Large intestine (tissue), 3 donors: ENCODE results near the gene SKAP1. TPM values are rescaled to one million over a fixed set of nuclear protein-coding genes. Genes with fewer than 3 reads are reported as not detected.
A peak's percentile ranks its signal among the peaks of the same experiment; 100 is the strongest.

Source experiments
- DNase-seq, 2 donors: peaks; one replicate each; pipeline versions ENCODE4 v3.0.0 to v3.0.0-alpha.2; 2013
- H3K27ac ChIP-seq: one replicate; pipeline ENCODE4 v1.5.1; 2013; ENCODE audit warnings: low read length
- H3K27me3 ChIP-seq: 2 replicates; pipeline ENCODE4 v1.6.1; 2013; ENCODE audit warnings: low read length; ENCODE audit not compliant: control insufficient read depth, insufficient read depth
- H3K36me3 ChIP-seq: 2 replicates; pipeline ENCODE4 v1.6.1; 2013; ENCODE audit warnings: low read length; ENCODE audit not compliant: control insufficient read depth, insufficient read depth
- H3K4me1 ChIP-seq: one replicate; pipeline ENCODE4 v1.6.1; 2013; ENCODE audit warnings: low read length; ENCODE audit not compliant: control insufficient read depth, insufficient read depth
- H3K4me3 ChIP-seq: one replicate; pipeline ENCODE4 v1.5.1; 2013; ENCODE audit warnings: low read length
- H3K9me3 ChIP-seq: one replicate; pipeline ENCODE4 v1.6.1; 2013; ENCODE audit warnings: mild to moderate bottlenecking, low read depth, low read length, moderate library complexity; ENCODE audit not compliant: control insufficient read depth
- WGBS: methylation state at CpG from one replicate; pipeline ENCODE4 v1.1.5; 2013; ENCODE audit warnings: low lambda C conversion rate; ENCODE audit not compliant: insufficient coverage; 5-methylcytosine and 5-hydroxymethylcytosine counted together
- polyA plus RNA-seq: library from polyadenylated mRNA; unstranded; fragments of 120-200 nt; gene quantifications from one replicate; pipeline ENCODE4 v1.2.1, GENCODE V29; 2013

SKAP1 gene
- polyA plus RNA-seq, 1 donor = 3.0 TPM

DNA sequence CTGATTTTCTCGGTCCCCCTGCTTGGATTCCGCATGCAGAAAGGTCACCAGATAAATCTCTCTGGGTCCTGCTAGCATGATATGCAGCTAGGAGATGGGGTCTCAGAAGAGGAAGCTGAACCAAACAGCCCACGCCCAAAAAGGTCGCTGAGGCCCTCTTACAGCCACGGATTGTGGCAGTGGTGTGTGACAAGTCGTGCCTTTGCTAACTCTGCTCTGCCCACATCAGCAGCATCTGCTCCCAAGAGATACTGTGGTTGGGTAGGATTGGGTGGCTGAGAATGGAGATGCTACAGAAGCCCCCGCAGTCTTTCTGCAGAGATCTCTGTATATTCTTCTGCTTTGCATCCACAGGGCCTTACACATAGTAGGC is 15.2 kb upstream of the SKAP1 start:
- H3K36me3 ChIP-seq = no peaks in the 10 kb centered on the region
- H3K9me3 ChIP-seq = no peaks in the 10 kb centered on the region
- no CpG with 5 or more reads among the region's 7 CpGs for WGBS
- H3K4me3 ChIP-seq = no peak overlapping the region
- no peaks in the 10 kb centered on the region for H3K4me1 ChIP-seq
- H3K27me3 ChIP-seq = no peaks in the 10 kb centered on the region
- H3K27ac ChIP-seq = no peak overlapping the region
- no peak for DNase-seq

DNA sequence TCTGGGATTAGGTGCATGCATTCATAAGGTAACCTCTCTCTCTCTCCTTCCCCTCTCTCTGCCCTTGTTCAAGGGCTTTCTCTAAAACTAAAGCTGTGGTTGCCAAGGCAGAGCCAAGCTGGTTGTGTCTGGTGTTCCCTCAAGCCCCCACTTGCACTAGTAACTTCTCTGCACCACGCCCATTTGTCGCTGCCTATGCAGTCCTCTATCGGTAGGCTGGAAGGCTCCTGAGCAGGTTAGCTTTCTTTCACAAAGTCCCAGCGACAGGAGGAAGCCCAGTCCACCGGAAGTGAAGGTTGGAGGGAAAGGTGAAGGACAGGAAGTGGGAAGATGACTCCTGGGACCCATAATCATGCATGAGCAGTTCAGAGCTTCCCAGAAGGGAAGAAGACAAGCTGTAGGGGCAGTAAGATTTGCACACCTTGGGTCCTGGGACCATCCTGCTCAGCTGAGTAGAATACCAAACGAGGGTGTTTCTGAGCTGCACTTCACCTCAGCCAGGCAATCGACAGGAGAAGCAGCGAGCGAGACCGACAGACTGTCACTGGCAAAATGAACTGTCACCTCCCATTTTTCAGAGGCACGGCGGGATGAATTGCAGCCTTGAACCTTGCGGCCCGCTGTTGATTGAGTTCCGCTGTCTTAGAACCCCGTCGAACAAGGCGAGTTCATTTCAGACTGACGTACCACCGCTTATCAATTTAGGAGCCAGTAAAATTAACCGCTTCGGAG is 14.7 kb upstream of the SKAP1 start:
- Histone ChIP-seq H3K4me3 (no peak overlapping the region), H3K9me3 (no peaks in the 10 kb centered on the region), H3K4me1 (no peaks in the 10 kb centered on the region), H3K27ac (no peak overlapping the region), H3K27me3 (no peaks in the 10 kb centered on the region), H3K36me3 (no peaks in the 10 kb centered on the region)
- whole genome bisulfite sequencing = 88% methylated on average over 5 of the region's 22 CpGs
- no peak for DNase-seq

DNA sequence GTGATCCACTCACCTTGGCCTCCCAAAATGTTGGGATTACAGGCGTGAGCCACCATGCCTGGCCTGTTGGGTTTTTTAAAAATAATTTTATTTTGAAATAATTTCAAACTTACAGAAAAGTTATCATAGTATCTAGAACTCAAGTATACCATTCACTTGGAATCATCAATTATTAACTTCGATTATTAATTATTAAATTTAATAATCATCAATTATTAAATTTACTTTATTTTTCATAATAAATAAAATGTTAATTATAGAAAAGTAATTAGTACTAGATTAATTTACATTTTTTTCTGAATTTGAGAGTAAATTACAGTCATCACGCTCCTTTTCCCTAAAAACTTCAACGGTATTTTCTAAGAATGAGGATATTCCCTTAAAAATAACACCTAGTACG is 13.7 kb upstream of the SKAP1 start:
- Histone ChIP-seq H3K9me3 (no peaks in the 10 kb centered on the region), H3K4me3 (no peak overlapping the region), H3K4me1 (no peaks in the 10 kb centered on the region), H3K27me3 (no peaks in the 10 kb centered on the region), H3K36me3 (no peaks in the 10 kb centered on the region), H3K27ac (no peak overlapping the region)
- no peak for DNase-seq
- 100% methylated on average over 1 of the region's 5 CpGs for WGBS

DNA sequence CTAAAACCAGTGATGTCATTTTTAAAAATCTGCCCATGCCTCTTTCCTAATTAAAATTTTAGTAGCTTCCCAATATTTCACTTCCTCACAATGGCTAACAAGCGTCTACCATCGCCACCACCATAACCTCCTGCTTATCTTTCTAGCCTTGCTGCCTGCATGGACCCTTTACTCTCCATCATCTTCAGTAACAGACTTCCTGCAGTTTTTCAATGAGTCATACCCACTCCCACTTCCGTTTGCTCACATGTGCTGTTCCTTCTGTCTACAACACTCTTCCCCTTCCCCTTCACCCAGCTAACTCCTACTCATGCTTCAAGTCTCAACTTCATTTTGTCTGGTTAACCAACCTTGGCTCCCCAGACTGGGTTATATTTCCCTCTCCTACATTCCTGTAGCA is 12.8 kb upstream of the SKAP1 start:
- H3K4me3 ChIP-seq = no peak overlapping the region
- DNase-seq = no peak
- no peaks in the 10 kb centered on the region for H3K9me3 ChIP-seq
- 88% methylated on average over 2 of the region's 3 CpGs for WGBS
- no peak overlapping the region for H3K27ac ChIP-seq
- H3K4me1 ChIP-seq = no peaks in the 10 kb centered on the region
- no peaks in the 10 kb centered on the region for H3K27me3 ChIP-seq
- H3K36me3 ChIP-seq = no peaks in the 10 kb centered on the region

DNA sequence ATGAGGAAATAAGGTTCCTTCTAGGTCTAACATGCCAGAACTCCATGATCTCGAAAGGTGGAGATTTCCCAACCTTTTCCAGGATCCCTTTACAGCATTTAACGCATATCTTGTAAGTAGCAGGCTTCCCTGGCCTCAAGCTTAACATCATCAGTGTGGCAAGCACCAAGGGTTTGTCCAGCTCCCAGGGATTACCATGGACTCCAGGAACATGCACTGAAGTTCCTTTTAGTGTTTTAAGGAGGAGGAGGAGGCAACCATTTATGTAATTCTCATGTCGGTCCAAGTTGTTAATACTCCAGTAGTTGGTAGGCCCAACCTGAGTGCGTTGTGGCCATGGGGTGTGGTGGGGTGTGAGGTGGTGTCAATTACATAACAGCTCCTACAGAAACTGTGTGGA is 11.8 kb upstream of the SKAP1 start:
- H3K9me3 ChIP-seq = no peaks in the 10 kb centered on the region
- H3K36me3 ChIP-seq = no peaks in the 10 kb centered on the region
- no peak for DNase-seq
- no peaks in the 10 kb centered on the region for H3K27me3 ChIP-seq
- H3K27ac ChIP-seq = no peak overlapping the region
- 100% methylated on average over 1 of the region's 4 CpGs for WGBS
- H3K4me1 ChIP-seq = no peaks in the 10 kb centered on the region
- no peak overlapping the region for H3K4me3 ChIP-seq

DNA sequence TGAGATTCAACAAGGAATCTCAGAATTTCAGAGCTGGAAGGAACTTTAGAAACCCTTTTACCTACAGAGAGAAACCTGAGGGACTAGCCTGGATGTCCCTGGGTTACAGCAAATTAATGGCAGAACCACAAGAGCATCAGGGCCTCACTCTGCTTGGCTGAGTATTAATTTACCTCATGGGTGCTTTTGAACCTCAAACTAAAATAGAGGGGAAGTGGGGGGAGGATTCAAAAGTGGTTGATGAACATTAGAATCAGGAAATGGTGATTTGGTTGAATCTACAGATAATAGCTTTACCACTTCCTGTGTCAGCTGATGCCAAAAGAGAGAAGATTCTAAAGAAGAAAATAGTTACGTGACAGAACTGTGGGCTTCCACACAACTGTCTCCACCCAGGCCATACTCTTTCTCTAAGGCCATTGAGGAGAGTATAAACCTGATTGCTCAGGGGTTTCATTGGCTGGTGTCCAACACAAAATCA is 11.3 kb upstream of the SKAP1 start:
- Histone ChIP-seq H3K27me3 (no peaks in the 10 kb centered on the region), H3K27ac (no peak overlapping the region), H3K9me3 (no peaks in the 10 kb centered on the region), H3K4me3 (no peak overlapping the region), H3K4me1 (no peaks in the 10 kb centered on the region), H3K36me3 (no peaks in the 10 kb centered on the region)
- WGBS = no CpG with 5 or more reads among the region's 1 CpG
- no peak for DNase-seq

DNA sequence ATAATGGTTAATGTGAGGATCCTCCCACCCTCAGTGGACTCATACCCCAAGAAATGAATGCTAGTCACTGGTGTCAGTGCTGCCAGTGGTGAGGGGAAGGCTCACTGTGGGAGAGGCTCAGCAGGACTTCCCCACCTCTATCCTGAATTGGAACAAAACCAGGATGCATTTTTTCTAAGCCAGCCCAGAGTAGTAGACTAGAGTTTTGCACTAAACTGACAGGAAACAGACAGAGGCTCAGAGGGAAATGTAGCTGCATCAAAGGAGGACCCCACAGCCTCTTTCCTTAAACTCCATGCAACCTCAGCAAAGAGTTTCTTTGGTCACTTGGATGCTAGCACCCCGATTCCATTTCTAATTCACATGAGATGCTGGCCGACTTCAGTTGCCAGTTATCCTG is 10.7 kb upstream of the SKAP1 start:
- no peak for DNase-seq
- Histone ChIP-seq H3K4me3 (no peak overlapping the region), H3K9me3 (no peaks in the 10 kb centered on the region), H3K36me3 (no peaks in the 10 kb centered on the region), H3K27me3 (no peaks in the 10 kb centered on the region), H3K4me1 (no peaks in the 10 kb centered on the region), H3K27ac (no peak overlapping the region)
- WGBS = 100% methylated on average over 1 of the region's 2 CpGs

DNA sequence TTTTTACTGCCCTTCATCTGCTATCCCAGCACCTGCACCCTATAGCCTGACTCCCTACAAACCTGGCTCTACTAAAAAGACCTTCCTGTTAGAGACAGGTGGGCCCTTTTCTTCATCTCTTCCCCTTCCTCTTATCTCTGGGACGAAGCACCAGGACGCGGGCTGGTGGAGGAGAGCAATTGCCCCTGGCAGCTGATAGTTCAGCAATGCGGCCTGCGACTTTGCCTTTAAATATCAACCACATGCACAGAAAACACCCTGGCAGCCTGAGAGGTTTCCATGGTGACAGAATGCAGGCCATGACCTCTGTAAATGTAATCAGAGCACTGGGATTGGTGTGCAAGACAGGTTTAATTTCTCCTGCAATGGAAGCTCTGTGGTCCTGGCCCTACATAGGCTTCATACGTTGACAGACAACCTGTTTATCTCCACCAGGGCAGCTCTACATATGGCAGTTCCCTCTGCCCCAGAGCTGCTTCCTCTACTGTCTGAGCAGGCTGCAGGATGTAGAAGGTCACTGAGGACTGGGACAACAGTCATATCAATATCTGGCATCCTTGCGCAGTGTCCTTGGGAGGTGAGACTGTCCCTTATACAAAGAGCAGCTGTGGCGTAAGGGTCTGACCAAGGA is 10.0 kb upstream of the SKAP1 start:
- H3K9me3 ChIP-seq = no peaks in the 10 kb centered on the region
- peak in 1 of 2 donors; percentile 30 for DNase-seq
- no peaks in the 10 kb centered on the region for H3K27me3 ChIP-seq
- H3K4me1 ChIP-seq = no peaks in the 10 kb centered on the region
- H3K4me3 ChIP-seq = no peak overlapping the region
- no CpG with 5 or more reads among the region's 8 CpGs for WGBS
- H3K27ac ChIP-seq = no peak overlapping the region
- H3K36me3 ChIP-seq = no peaks in the 10 kb centered on the region

DNA sequence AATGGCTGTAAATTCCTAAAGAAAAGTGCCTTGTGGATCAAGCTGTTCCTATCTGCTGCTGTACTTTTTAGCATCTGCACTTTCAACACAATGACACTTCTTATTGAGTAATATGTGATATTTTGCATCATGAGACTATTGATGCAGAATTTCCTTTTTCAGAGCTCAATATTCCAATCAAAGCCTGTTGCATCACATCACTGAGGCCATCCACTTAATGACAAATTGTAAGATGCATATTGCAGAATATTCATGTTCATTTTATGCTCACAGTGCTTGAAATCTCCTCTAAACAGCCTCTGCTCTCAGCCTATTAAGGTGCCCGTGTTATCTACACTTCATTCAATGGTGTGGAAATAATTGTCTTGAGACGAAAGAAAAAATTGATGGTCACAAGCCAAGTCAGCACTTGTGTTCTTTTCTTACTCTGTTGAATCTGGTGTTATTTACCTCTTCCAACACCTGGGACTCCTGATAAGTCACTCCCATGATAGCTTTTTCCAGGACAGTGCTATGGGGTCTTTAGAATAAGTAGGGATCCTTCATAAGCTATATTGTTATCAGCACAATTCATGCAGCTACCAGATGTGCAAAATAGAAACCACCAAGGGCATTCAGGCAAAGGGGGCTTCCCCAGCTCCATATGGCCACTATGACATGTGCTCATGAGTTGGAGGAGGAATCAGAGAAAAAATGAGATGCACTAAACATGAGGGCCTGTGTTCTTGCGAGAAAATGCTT is 9.3 kb upstream of the SKAP1 start:
- H3K9me3 ChIP-seq = no peaks in the 10 kb centered on the region
- no peak overlapping the region for H3K4me3 ChIP-seq
- H3K4me1 ChIP-seq = no peaks in the 10 kb centered on the region
- no peak for DNase-seq
- 90% methylated on average over 2 of the region's 3 CpGs for WGBS
- no peak overlapping the region for H3K27ac ChIP-seq
- H3K36me3 ChIP-seq = no peaks in the 10 kb centered on the region
- H3K27me3 ChIP-seq = no peaks in the 10 kb centered on the region

DNA sequence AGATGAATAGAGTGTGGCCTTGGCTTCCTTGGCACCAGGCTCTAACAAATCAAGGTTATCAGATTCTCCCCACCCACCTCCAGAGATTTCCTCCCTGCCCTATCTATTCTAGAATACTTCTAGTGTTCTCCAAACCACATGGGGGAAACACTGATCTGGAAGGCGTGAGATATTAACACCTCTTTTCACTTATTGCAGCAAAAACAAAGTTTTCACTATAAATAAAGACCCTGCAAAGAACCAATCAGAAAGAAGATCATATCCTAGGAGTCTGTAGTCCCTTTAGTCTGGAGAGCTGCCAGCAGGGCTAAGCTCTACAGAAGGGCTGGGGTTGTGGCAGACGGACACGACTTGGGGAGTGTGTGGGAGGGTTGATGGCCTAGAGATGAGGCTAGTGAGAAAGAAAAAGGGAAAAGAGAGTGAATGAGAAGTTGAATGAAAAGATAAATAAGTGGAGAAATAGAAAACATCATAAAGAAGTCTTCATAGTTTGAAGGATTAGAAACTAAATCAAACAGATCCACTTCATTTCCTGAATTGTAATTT is 8.6 kb upstream of the SKAP1 start:
- no peak overlapping the region for H3K27ac ChIP-seq
- H3K4me3 ChIP-seq = no peak overlapping the region
- no peaks in the 10 kb centered on the region for H3K9me3 ChIP-seq
- DNase-seq = no peak
- H3K4me1 ChIP-seq = peaks cover 4% of the 10 kb centered on the region
- H3K36me3 ChIP-seq = no peaks in the 10 kb centered on the region
- 62% methylated on average over 2 of the region's 3 CpGs for WGBS
- peaks cover 2% of the 10 kb centered on the region for H3K27me3 ChIP-seq
